GM12892 (cell line): ENCODE results near the gene PDCD1.

ENCODE experiments used
- DNase-seq: peaks from one replicate; pipeline ENCODE4 v3.0.0; 2011; ENCODE audit not compliant: insufficient read length
- FAIRE-seq: peaks from 2 replicates; lab custom pipeline; 2011; peaks lifted over from hg19 to GRCh38; lab: Jason Lieb, UNC
- POLR2A ChIP-seq: IDR thresholded peaks from 2 replicates; pipeline ENCODE4 v1.6.1; 2011; ENCODE audit warnings: low read depth, low read length, control low read depth
- POLR2AphosphoS5 ChIP-seq: IDR thresholded peaks from 2 replicates; pipeline ENCODE4 v1.6.1; 2011; ENCODE audit warnings: low read depth, low read length, control low read depth
- TAF1 ChIP-seq: IDR thresholded peaks from 2 replicates; pipeline ENCODE4 v1.6.1; 2011; ENCODE audit warnings: low read depth, mild to moderate bottlenecking, control low read depth, low read length, borderline replicate concordance

Gene PDCD1

GRCh38 chr2:241859436-241860183, 916 bp upstream of the PDCD1 start:
- TF ChIP-seq POLR2AphosphoS5 (no peak), TAF1 (no peak), POLR2A (no peak; the same call in 1 of the 2 replicates)
- FAIRE-seq = peak; percentile 95
- peak; percentile 86 for DNase-seq

GRCh38 chr2:241859017-241859435, 332 bp upstream of the PDCD1 start:
- no peak for TF ChIP-seq POLR2A
- no peak for FAIRE-seq
- no peak for DNase-seq

GRCh38 chr2:241857572-241858121, 1.0 kb downstream of the PDCD1 start:
- no peak for TF ChIP-seq TAF1
- no peak for TF ChIP-seq POLR2AphosphoS5
- TF ChIP-seq POLR2A = no peak
- peak; percentile 27 for DNase-seq
- no peak for FAIRE-seq

- TF ChIP-seq POLR2A (no peak), POLR2AphosphoS5 (no peak), TAF1 (no peak)
Observed at GRCh38 chr2:241857041-241857541, 1.6 kb downstream of the PDCD1 start.

GRCh38 chr2:241855888-241856422, 2.7 kb downstream of the PDCD1 start:
- FAIRE-seq = no peak
- TF ChIP-seq TAF1 (no peak), POLR2A (no peak), POLR2AphosphoS5 (no peak)

More at GRCh38 chr2:241857041-241857541, 1.6 kb downstream of the PDCD1 start:
- no peak for DNase-seq
- FAIRE-seq = no peak

GRCh38 chr2:241855245-241855887, 3.3 kb downstream of the PDCD1 start:
- FAIRE-seq (no peak), DNase-seq (no peak)

More at GRCh38 chr2:241855888-241856422, 2.7 kb downstream of the PDCD1 start:
- no peak for DNase-seq

GRCh38 chr2:241854342-241855244, 4.1 kb downstream of the PDCD1 start:
- no peak for TF ChIP-seq TAF1
- TF ChIP-seq POLR2AphosphoS5 = no peak
- no peak for TF ChIP-seq POLR2A
- DNase-seq (no peak), FAIRE-seq (no peak)

More at GRCh38 chr2:241855245-241855887, 3.3 kb downstream of the PDCD1 start:
- TF ChIP-seq POLR2A (no peak), POLR2AphosphoS5 (no peak), TAF1 (no peak)

GRCh38 chr2:241853651-241854341, 4.9 kb downstream of the PDCD1 start:
- no peak for FAIRE-seq
- DNase-seq = no peak

GRCh38 chr2:241852981-241853631, 5.6 kb downstream of the PDCD1 start:
- no peak for DNase-seq
- FAIRE-seq = no peak

More at GRCh38 chr2:241853651-241854341, 4.9 kb downstream of the PDCD1 start:
- TF ChIP-seq TAF1 (no peak), POLR2A (no peak), POLR2AphosphoS5 (no peak)

More at GRCh38 chr2:241852981-241853631, 5.6 kb downstream of the PDCD1 start:
- TF ChIP-seq TAF1 (no peak), POLR2AphosphoS5 (no peak), POLR2A (no peak)
